ENCODE data around the gene C8G. TPM values are rescaled to one million over a fixed set of nuclear protein-coding genes. Genes with fewer than 3 reads are reported as not detected.

Gene C8G
- total and polyA plus RNA-seq, 2 of the 8 experiments (the other 6 are each of a cell fraction or from before 2014, with no cell fraction given): 0.62 to 0.80 TPM

GRCh38 chr9:136928591-136928990, 16.5 kb upstream of the C8G start:
- peaks cover 4 to 23% (median 17%) of the 10 kb centered on the region in 4 experiments; a peak in 7 of 8 replicates for H3K36me3 ChIP-seq (ENCODE audit: control insufficient read depth in 2 of 4, insufficient read depth in 4 of 4, low read length in 3 of 4)
- DNase-seq (ENCODE audit: low read depth in 1 of 2, low spot score in 2 of 2) (no peak), FAIRE-seq (no peak)
- H3K79me2 ChIP-seq (ENCODE audit: control insufficient read depth in 1 of 2, insufficient read depth in 2 of 2, low read length in 2 of 2): no peaks in the 10 kb centered on the region; a peak in 1 of 4 replicates
- no peak overlapping the region for H4K8ac ChIP-seq (ENCODE audit: extremely low read depth, insufficient read depth, low read length)
- no peak overlapping the region for H2BK5ac ChIP-seq (ENCODE audit: low read depth, low read length)
- no peak overlapping the region for H4K5ac ChIP-seq (ENCODE audit: insufficient read length, low read depth, low read length)
- no peak overlapping the region for H3K4ac ChIP-seq (replicated peaks; ENCODE audit: insufficient read length, low read depth, low read length)
- no peak overlapping the region for H2BK20ac ChIP-seq (ENCODE audit: low read length)
- no peak overlapping the region for H3K18ac ChIP-seq (ENCODE audit: extremely low read depth, low read length)
- H3K56ac ChIP-seq (replicated peaks; ENCODE audit: insufficient read length, low read depth, low read length): no peak overlapping the region
- H3K23ac ChIP-seq (ENCODE audit: insufficient read length): no peak overlapping the region
- H3K9me3 ChIP-seq (ENCODE audit: insufficient read depth in 2 of 2, low read depth in 1 of 2, low read length in 1 of 2): no peaks in the 10 kb centered on the region
- no peak overlapping the region for H2BK120ac ChIP-seq (replicated peaks; ENCODE audit: low read depth, low read length)
- no peak overlapping the region for H2BK12ac ChIP-seq (ENCODE audit: low read depth, low read length)
- TF ChIP-seq SAP30 (IDR thresholded peaks at IDR 0.05; ENCODE audit: insufficient read depth, insufficient replicate concordance, low read length): no peak
- TF ChIP-seq HDAC2 (IDR thresholded peaks at IDR 0.05; ENCODE audit: borderline replicate concordance in 1 of 2, low read depth in 2 of 2, low read length in 2 of 2): no peak
- no peak for TF ChIP-seq SRF (IDR thresholded peaks at IDR 0.05; ENCODE audit: low read depth, low read length)
- no peak for TF ChIP-seq RBBP5 (IDR thresholded peaks at IDR 0.05; ENCODE audit: borderline replicate concordance, low read depth, low read length)
- no peak for TF ChIP-seq KDM1A (IDR thresholded peaks at IDR 0.05; ENCODE audit: borderline replicate concordance, low read length)
- no peak for TF ChIP-seq ASH2L (IDR thresholded peaks at IDR 0.05; ENCODE audit: low read length)
- no peak for TF ChIP-seq CBX8 (IDR thresholded peaks at IDR 0.05; ENCODE audit: borderline replicate concordance, low read depth, low read length)
- peaks cover 0 to 12% of the 10 kb centered on the region in 2 experiments for H4K20me1 ChIP-seq (replicated peaks in 1 of 2; ENCODE audit: control insufficient read depth in 1 of 2, insufficient read depth in 2 of 2, low read length in 2 of 2)
- no peak overlapping the region for H3K4me3 ChIP-seq (ENCODE audit: extremely low read depth in 1 of 4, insufficient read depth in 2 of 4, low read depth in 3 of 4, low read length in 4 of 4)
- no peak overlapping the region for H3K4me2 ChIP-seq (ENCODE audit: insufficient read depth in 1 of 2, low read depth in 2 of 2, low read length in 2 of 2)
- WGBS, 2 experiments (ENCODE audit: extremely low coverage in 1 of 2, insufficient coverage in 1 of 2, insufficient read length in 1 of 2, insufficient replicate concordance in 2 of 2, low coverage in 1 of 2, low lambda C conversion rate in 2 of 2, missing lambda C conversion rate in 1 of 2): 88% methylated on average over 9 of the region's 9 CpGs; no CpG with 5 or more reads in 1 of the 2 experiments
- H3K79me1 ChIP-seq (ENCODE audit: low read depth, low read length): no peaks in the 10 kb centered on the region; the same call in 1 of the 2 replicates
- H3K4me1 ChIP-seq (replicated peaks in 1 of 4; ENCODE audit: control insufficient read depth in 3 of 4, insufficient read depth in 4 of 4, low read length in 3 of 4): peaks cover 0 to 1% (median 0%) of the 10 kb centered on the region in 4 experiments; a peak in 1 of 7 replicates
- no peak overlapping the region for H4K91ac ChIP-seq (replicated peaks; ENCODE audit: insufficient read length, low read length)
- H3K23me2 ChIP-seq (ENCODE audit: low read depth, low read length): no peaks in the 10 kb centered on the region
- no peak overlapping the region for H2AFZ ChIP-seq (ENCODE audit: low read length)
- POLR2A ChIA-PET (ENCODE audit: partially characterized antibody): interaction anchor here (0.6 kb wide), 1 partner anchor 562 kb away, joined by 3 read pairs; no protein-coding TSS in a partner anchor
- H3K27me3 ChIP-seq (replicated peaks in 1 of 4; ENCODE audit: control insufficient read depth in 3 of 4, extremely low read depth in 1 of 4, insufficient read depth in 3 of 4, low read length in 3 of 4): no peaks in the 10 kb centered on the region
- no peak overlapping the region for H2BK15ac ChIP-seq (ENCODE audit: low read length)
- no peak overlapping the region for H2AK5ac ChIP-seq (ENCODE audit: low read depth, low read length)
- H3K9ac ChIP-seq (replicated peaks in 1 of 4; ENCODE audit: extremely low read depth in 1 of 4, low read depth in 3 of 4, low read length in 3 of 4): no peak overlapping the region; a peak in 1 of 7 replicates
- CTCF ChIA-PET (ENCODE audit: partially characterized antibody): interaction anchor here (0.6 to 0.7 kb wide), 2 partner anchors 30 to 48 kb away, joined by 3 read pairs; no protein-coding TSS in a partner anchor
- no peak overlapping the region for H3K27ac ChIP-seq (ENCODE audit: low read depth, low read length)
- no peak overlapping the region for H3K14ac ChIP-seq (ENCODE audit: insufficient read length)
